ELF-1 (cell line): ENCODE measurements around the gene CPS1.

ENCODE experiments used
- DNase-seq: peaks from one replicate; pipeline ENCODE4 v3.0.0-alpha.2; 2016; ENCODE audit warnings: low read depth, low spot score

The CPS1 gene

DNA sequence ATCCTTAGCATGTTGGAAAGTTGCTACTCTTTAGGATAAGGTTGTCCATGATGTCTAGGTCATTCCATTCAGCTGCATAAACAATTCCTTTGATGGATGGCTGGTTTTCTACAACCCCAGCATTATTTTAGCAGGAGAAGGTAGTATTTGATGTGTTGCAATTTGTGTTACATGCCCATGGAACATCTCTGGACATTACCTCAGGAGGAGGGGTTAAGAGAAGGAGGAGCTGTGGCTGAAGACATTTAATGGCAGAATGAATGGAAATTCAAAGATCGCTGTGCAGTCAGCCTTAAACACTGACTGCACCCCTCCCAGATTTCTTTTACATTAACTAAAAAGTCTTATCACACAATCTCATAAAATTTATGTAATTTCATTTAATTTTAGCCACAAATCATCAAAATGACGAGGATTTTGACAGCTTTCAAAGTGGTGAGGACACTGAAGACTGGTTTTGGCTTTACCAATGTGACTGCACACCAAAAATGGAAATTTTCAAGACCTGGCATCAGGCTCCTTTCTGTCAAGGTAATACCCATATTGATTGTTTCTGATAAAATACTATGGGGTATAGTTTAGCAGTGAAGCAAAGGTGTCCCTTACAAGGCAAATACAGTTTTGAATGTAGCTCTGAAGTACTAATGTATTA is at the start of gene CPS1:
Gene CPS1 (plus strand): TSS at position 271 of the 652 bp plus-strand sequence. CDS start 135 bp downstream, at position 406.
- no peak for DNase-seq

DNA sequence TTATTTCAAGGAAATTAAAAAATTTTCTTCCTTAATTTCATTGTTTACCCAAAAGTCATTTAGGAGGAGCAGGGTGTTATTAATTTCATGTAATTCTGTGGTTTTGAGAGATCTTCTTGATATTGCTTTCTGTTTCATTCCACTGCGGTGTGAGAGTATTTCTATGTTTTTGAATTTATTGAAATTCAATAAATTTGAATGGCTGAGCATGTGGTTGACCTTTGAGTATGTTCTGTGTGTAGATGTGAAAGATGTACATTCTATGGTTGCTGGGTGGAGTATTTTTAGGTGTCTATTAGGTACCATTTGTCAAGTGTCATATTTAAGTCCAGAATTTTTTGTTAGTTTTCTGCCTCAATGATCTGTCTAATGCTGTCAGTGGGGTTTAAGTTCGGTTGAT is 40.5 kb upstream of the CPS1 start:
- no peak for DNase-seq

DNA sequence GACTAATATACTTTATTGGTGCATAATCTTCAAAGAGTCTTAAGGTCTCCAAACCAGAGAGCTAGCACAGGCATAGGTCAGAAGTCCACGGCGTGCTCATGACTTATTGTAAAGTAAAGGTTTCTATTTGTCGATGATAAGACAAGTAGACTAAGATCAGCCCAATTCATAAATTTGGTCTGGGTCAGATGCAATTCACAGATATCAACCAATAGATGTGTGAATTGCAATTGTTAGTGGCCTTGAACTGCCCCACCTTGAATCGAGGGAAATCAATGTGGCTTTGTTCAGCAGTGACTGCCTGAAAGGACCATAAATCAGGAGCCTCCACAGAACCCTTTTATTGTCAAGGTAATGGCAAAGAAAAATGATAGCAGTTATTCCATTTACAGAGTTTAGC is 39.1 kb upstream of the CPS1 start:
- no peak for DNase-seq

DNA sequence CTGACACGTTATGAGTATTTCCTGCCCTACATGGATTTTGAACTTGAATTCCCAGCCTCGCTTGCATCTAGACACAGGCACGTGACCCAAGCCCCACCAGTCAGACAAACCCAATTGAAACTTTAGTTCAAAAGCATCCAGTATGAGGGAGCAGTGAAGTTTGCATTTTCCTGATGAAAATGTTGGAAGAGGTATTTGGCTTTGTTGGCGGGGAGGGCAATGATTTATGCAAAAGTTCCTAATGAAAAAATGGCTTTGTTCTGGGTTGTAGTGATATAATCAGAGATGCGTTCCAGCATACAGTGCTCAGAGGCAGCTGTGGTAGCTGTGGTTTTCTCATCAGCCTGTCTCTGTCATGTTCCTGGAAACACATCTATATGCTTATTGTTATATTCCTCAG is 36.8 kb upstream of the CPS1 start:
- no peak for DNase-seq

DNA sequence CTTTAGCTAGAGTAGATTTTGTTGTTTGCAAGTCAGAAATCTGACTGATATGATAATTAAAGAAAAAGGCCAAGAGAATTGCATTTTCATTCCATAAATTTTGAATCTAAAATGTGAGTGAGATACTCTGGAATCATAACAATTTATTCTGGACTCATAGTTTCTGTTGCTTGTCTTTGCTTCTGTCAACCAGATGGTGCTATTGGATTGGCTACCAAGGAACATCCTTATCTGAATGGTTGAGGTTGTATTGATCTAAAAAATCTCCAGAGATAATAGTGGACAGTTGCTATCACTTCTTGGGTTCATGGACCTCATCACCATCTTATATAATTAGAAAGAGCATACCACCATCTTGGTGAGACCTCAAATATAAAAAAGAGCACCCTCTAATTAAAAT is 34.0 kb upstream of the CPS1 start:
- DNase-seq: no peak

DNA sequence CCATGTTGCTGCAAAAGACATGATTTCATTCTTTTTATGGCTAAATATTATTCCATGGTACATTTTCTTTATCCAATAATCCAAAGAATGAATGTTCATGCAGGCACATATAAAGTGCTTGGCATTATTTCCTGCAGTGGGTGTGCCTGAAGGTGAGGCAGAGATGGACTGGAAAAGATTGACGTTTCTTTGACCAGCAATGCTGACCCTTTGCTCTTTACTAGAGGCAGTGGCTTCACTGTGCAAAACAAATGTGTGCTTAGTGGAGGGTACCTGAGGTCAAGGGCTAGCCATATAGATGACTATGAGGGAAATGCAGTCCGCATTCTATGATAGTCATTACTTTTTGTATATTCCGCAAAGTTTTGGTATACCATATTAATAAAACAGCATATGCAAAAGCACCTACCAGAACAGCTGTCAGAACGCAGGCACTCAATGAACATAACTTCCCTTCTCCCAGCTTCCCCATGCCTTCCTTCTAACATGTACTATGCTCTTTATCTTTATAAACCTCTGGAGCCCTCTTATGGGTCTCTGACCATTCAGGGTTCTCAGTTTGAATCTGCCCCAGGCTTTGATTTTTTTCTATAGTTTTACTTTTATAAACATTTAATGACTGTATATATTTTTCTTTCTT is 32.6 kb upstream of the CPS1 start:
- DNase-seq: no peak

DNA sequence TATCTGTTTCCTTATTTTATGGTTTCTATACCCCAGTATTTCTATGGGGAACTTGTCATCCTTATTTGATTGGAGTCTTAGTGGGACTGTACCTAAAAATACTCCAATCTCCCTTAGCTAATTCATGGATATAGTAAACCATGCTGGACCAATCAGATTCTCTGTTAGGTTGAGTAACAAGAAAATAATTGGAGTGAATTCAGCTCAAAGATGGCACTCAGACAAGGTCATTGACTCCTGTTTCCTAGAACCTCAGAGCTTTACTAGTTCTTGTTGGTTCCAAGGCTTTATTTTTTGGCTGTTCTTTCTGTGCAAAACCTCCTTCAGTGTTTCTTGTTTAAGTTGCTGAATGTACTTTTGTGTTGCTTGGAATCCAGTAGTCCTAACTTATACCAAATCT is 31.9 kb upstream of the CPS1 start:
- no peak for DNase-seq

DNA sequence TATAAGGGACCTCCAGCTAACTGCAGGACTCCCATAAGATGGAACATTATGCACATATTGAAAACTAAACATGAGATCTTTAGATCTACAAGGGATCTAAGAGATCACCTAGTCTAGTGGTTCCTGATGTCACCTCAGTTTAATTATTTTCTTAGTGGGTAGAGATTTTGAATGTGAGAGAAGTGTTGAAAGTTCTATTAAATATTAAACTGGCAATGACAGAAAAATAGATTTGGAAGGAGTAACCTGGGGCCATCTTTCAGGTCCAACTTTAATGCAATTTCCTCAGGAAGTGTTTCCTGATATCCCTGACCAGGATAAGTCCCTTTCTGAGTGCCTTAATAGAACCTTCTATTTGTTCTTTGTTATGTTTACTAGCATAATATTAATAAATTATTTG is 29.1 kb upstream of the CPS1 start:
- no peak for DNase-seq

DNA sequence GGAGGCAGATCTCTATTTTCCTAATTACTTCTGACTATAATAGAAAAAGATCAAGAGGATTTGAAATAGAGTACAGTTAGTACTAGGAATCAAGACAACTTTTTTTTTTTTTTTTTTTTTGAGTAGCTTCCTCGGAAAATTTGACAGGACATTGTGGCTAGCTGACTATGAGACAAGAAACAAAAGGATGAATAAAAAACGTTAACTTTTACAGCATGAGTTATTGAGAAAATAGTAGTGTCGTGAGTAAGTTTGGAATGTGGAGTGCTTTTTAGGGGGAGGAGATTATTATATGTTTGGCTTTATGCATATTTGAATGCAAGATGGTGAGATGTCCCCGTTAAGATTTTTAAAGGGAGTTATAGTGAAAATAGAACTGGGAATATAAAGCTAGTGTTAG is 27.7 kb upstream of the CPS1 start:
- no peak for DNase-seq

DNA sequence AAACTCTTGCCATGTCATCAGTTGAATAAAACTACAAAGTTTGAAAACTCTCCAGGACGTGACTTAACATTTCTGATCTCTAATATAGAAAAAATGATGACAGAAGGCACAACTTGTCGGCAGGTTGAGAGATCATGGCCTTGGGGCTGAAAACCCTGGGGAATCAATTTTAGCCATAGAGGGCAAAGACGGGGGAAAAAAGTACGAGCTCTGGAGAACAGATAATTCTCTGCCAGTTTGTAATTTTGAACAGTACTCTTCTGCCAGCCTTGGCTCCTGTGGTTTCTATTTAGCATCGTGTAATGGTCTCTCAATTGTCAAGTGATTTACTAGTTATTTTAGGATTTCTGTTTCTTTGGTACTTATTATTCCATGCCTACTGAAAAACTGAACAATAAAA is 25.3 kb upstream of the CPS1 start:
- DNase-seq: no peak

DNA sequence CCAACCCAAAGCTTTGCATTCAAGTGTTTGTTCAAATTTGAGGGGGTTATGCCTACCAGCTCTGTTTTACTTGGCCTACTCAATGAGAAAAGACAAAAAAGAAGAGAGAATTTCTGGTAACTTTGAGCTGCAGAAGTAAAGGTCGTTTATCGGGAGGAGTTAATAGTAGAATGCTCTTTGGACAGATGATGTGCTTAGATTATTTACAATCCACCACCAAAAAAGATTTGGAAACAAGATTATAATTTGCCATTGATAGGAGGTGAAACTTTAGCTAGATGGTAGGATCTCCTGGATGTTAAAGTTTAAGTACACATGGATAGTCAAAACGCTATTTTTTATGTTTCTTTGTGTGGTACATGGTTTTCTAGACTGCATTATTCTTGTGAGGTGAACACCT is 24.9 kb upstream of the CPS1 start:
- no peak for DNase-seq

DNA sequence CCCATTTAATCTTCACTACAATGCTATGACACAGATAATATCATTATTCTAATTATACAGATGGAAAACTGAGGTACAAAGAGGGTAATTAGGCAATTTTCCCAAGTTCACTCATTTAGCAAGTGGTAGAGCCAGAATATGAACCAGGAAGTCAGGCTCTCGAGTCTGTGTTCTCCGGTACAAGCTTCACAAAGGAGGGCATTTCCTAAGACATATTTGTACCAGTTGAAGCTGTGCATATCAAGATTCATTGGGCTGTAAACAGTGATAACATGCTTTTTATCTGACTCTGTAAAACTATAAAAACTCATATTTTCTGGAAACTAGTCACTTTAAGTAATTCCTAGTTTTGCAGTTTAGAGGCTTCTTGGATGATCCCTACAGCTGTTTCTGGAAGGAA is 23.0 kb upstream of the CPS1 start:
- no peak for DNase-seq

DNA sequence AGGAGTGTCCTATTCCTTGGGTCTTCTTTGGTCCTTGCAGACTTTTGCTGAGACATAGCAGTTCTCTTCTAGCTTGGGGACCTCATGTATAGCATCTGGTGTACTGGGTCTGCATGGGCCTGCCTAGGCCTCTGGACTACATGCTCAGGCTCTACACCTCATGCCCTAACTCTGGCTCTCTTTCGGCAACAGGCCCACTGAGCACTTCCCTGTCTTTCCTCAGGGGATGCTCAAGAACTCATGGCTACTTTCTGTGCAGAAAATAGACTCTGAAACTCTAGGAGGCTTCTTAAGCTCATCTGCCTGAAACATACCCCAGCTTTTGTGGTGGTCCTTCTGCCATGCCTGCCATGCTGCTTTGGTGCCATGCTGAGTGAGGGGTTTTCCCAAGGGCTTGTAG is 21.5 kb upstream of the CPS1 start:
- no peak for DNase-seq

DNA sequence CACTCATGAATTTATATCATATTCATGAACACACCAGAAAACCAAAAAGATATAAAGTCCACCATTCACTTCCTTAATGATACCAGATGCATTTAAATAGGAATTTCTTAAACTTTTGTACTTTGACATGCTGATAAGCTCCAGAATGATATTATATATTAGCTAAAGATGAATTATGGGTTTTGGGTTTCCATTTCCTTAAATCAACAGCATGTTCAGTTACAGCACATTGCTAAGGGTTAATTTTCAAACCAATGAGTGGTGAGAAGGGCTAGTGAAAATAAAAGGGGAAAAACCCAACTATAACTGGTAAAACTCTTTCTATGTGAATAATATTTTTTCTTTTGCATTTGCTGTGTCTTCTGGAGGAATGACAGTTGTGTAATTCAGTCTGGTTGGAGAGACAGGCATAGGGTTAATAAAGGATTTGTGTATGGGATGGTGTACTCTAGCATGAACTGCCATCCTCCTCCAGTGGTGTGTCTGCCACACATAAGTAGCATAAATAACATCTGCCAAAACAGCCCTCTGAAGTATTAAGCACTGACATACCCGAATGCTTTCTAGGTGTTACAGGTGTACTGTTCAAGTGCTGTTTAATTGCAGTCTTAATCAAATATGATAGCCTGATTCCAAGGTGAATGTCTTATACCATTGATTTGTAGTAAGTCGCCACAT is 19.3 kb upstream of the CPS1 start:
- DNase-seq: no peak

DNA sequence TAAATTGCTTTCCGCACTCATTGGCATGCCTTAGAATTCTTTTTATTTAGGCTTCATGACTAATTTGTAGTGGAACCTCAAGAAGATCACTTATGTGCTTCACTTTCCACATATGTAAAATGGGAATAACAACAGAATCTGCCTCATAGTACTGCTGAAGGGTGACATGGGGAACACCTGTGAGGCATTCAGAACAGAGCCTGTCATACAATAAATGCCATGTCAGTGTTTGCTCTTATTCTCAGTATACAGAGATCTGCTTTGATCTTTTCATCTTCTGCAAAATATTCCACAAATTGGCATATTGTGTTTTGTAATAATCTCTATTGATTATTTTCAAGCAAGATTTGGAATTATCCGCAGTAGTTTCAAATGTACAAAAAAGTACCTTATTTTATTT is 17.4 kb upstream of the CPS1 start:
- no peak for DNase-seq

DNA sequence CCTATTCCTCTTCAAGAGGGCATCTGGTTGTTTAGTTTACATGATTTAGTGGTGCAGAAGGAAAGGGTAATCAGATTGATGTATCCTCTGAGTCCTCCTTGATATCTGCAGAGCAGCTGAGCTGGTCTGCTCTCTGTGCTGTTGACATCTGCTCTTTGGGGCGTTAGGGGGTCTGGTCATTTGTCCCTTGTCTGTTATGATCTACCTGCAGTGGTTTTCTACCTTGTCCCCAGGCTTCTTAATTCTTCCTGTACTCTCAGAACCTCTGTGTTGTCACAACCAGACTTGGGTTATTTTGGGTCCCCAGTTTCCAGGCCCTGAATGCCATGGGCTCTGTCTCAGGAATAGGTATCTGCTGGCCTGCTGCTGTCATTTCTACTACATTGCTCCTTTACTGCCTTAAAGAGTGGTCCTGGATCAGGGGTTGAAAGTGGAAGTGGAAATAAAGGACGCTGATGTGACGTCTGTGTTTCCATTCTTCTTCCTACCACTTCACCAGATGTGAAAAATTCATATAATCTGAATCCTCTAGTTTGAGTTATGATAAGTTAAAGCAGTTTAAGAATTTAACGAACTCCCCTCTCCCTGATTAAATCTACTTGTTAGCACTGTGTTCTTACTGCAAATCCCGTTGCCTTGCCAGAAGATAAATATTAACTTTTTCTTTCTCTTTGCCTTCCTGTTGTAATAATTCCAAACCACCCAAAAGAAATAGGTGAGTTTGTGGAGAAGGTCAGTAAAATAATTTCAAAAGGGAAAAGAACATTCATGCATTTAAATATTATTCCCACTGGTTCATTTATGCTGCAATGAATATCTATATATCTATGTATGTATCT is 16.6 kb upstream of the CPS1 start:
- no peak for DNase-seq

DNA sequence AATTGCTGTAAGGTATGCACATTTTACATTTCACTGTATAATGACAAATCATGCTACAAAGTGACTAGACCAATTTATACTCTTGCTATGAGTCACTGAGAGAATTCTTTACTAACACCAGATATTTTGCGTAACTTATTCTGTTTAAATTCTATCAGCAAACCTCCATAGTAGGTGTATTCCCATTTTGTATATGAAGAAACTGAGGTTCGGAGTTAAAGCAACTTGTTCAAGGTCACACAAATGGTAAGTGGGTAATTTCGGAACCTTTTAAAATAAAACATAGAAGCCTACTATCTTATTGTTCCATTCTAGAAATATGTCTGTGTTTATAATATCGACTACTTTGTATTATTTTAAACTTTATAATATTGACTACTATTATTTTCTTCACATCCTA is 15.9 kb upstream of the CPS1 start:
- DNase-seq: no peak

DNA sequence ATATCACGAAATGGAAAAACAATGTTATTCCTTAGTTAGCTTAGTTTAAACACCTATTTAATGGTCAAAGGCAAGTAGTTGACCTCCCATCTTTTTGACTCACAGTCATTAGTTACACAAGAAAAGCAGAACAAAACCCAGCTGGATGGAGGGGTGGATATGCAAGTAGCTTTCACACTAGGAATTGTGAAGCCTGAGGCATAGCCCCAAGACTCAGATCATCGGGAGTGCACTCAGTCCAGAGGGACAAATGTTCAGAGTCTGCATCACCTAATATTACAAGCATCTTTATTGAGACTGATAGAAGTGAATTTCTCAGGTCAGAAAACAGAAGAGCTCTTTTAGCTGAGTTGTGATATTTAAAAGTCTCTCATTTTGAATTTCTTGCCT is 15.5 kb upstream of the CPS1 start:
- DNase-seq: peak; percentile 21

DNA sequence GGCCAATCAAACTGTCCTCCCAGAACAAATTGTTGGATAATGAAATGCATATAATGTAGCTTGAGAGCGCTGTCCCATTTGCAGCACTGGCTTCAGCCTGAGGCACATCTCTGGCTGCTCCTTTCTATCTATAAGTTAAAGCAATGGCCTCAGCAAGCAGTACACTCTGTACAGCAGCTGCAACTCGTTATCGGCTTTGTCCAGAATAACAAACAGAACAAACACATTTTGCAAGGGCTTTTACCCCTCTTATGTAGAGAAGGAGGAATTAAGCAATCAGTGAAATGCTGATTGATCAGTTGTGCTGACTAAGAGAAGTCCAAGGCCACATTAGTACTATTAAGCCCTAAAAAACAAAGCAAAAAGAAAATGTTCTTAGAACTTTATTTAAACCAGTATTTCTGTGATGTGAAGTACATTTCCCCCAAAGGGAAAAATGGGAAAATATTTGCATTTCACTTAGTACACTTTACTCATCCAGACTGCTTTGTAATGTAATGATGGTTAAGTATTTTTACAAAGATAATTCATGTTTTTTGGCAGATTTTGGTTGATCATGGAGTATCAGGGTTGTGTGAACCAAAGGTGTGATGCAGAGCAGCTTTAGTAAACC is 15.0 kb upstream of the CPS1 start:
- no peak for DNase-seq

DNA sequence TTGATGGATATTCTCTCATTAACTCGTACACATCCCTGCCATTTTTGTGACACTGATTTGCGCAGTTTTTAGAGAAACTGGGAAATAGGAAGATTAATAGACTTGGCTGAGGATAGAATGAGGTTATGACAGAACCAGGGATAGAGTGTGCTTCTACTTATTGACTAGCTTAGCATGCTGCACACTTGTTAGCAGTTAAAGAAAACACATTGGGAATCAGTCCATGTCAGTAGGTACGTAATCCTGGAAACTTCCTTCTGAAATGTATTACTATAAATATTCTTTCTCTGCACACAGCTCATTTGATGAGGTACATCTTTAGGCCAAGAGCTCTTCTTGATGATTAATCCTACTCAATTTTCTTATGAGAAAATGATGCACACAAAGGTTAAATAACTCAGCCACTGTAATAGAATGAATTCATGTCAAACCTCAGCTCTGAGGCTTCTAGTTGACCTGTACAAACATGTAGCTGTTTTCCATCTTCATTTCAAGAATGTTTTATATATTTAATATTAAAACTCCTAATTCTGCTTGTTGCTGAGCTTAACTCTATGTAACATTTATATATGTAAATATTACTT is 12.3 kb upstream of the CPS1 start:
- DNase-seq: no peak

DNA sequence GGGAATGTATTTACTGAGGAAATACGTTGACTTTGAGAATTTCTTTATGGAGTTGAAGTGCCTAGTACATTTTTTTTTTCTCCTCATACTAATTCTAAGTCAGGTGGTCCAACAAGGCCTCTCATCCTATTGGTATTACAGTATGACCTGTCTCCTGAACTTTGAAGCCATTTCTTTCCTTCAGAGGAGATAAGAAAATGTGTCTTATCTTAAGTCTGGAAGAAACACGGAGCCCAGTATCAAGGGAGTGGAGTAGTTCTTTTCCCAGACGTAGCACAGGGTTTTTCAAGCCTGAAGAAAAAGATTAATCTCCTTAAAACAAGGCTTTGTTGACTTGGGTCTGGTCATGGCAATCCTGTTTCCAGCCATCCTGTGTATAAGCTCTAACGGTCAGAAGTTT is 11.6 kb upstream of the CPS1 start:
- DNase-seq: peak; percentile 4
